Measurements from ENCODE around the gene DRG2. TPM values are rescaled to one million over a fixed set of nuclear protein-coding genes. Genes with fewer than 3 reads are reported as not detected.
A peak's percentile ranks its signal among the peaks of the same experiment; 100 is the strongest.

The DRG2 gene
- total RNA-seq, 4 donors from 2014 or later, result 34.7 to 52.3 (median 37.4) TPM

DNA sequence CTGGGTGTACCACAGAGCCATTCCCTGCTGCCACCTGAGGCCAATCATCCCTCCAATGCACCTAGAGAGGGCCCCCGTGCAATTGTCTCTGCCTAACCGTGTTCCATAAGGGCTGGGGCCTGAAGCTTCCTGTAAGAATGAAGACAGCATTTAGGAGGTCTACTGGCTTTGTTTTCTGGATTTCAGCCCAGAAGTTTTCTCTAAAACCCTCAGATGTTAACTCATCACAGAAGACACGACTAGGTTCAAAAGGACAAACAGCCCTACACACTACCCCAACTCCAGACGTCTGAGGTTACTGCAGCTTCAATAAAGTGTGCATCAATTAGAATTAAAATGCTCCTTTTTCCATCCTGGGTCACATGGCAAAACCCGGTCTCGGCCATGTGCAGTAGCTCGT is 10.8 kb upstream of the DRG2 start:
- H3K4me3 ChIP-seq, result no peak overlapping the region
- no peaks in the 10 kb centered on the region for H3K36me3 ChIP-seq
- intact Hi-C loops (cut with DNase I; ENCODE audit: low total_unique reads), result no loop called here
- DNase-seq (no peak), ATAC-seq (no peak)
- H3K27ac ChIP-seq, result no peak overlapping the region
- H3K9me3 ChIP-seq, result no peaks in the 10 kb centered on the region
- TF ChIP-seq POLR2A (IDR thresholded peaks at IDR 0.05), result no peak
- TF ChIP-seq, protein P1, sequence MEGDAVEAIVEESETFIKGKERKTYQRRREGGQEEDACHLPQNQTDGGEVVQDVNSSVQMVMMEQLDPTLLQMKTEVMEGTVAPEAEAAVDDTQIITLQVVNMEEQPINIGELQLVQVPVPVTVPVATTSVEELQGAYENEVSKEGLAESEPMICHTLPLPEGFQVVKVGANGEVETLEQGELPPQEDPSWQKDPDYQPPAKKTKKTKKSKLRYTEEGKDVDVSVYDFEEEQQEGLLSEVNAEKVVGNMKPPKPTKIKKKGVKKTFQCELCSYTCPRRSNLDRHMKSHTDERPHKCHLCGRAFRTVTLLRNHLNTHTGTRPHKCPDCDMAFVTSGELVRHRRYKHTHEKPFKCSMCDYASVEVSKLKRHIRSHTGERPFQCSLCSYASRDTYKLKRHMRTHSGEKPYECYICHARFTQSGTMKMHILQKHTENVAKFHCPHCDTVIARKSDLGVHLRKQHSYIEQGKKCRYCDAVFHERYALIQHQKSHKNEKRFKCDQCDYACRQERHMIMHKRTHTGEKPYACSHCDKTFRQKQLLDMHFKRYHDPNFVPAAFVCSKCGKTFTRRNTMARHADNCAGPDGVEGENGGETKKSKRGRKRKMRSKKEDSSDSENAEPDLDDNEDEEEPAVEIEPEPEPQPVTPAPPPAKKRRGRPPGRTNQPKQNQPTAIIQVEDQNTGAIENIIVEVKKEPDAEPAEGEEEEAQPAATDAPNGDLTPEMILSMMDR (IDR thresholded peaks at IDR 0.05 in 4 of 5, conservative IDR thresholded peaks at IDR 0.05 in 1 of 5), result no peak
- in situ Hi-C loops (cut with MboI; ENCODE audit: low sequenced_read_pairs in 4 of 4), result no loop called here
- H3K27me3 ChIP-seq, result no peaks in the 10 kb centered on the region
- no peaks in the 10 kb centered on the region for H3K4me1 ChIP-seq

DNA sequence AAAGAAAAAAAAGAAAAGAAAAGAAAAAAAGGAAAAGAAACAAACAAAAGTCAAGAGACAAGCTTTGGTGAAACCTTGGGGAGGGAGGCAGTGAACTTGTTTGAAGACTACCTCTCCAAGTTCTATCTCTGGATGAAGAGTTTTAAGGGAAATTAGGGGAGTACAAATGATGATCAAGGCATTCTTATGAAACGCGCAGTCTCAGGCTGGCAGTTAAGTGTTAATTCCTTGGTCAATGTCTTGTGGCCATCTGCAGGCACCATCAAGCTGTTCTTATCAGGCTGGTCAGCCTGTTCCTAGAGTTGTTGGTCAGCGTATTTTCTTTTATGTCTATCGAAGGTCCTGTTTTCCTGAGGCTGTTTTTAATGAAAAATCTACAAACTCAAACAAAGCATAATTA is 8.2 kb upstream of the DRG2 start:
- TF ChIP-seq, protein P1 (IDR thresholded peaks at IDR 0.05 in 4 of 5, conservative IDR thresholded peaks at IDR 0.05 in 1 of 5), result no peak
- TF ChIP-seq POLR2A (IDR thresholded peaks at IDR 0.05), result no peak
- no peaks in the 10 kb centered on the region for H3K36me3 ChIP-seq
- H3K4me3 ChIP-seq, result no peak overlapping the region
- H3K27me3 ChIP-seq, result no peaks in the 10 kb centered on the region
- H3K4me1 ChIP-seq, result no peaks in the 10 kb centered on the region
- H3K9me3 ChIP-seq, result no peaks in the 10 kb centered on the region
- H3K27ac ChIP-seq, result no peak overlapping the region
- no peak for DNase-seq
- in situ Hi-C loops (cut with MboI; ENCODE audit: low sequenced_read_pairs in 4 of 4) (no loop called here), intact Hi-C loops (cut with DNase I; ENCODE audit: low total_unique reads) (no loop called here)
- no peak for ATAC-seq

DNA sequence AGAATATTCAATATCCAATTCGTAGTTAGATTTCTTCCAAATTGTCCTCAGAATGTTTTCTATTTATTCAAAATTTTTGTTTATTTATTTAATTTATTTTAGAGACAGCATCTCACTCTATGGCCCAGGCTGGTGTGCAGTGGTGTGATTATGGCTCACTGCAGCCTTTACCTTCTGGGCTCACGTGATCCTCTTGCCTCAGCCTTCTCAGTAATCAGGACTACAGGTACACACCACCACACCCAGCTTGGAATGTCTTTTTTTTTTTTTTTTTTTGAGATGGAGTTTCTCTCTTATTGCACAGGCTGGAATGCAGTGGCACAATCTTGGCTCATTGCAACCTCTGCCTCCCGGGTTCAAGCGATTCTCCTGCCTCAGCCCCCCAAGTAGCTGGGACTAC is 3.5 kb upstream of the DRG2 start:
- in situ Hi-C loops (cut with MboI; ENCODE audit: low sequenced_read_pairs in 4 of 4), result no loop called here
- H3K27ac ChIP-seq, result no peak overlapping the region
- H3K36me3 ChIP-seq, result no peaks in the 10 kb centered on the region
- ATAC-seq (no peak), DNase-seq (no peak)
- no peaks in the 10 kb centered on the region for H3K9me3 ChIP-seq
- intact Hi-C loops (cut with DNase I; ENCODE audit: low total_unique reads), result no loop called here
- peaks cover 13 to 15% of the 10 kb centered on the region in 2 donors for H3K4me1 ChIP-seq
- H3K27me3 ChIP-seq, result no peaks in the 10 kb centered on the region
- no peak overlapping the region for H3K4me3 ChIP-seq
- TF ChIP-seq, protein P1 (IDR thresholded peaks at IDR 0.05 in 4 of 5, conservative IDR thresholded peaks at IDR 0.05 in 1 of 5), result no peak
- no peak for TF ChIP-seq POLR2A (IDR thresholded peaks at IDR 0.05)

DNA sequence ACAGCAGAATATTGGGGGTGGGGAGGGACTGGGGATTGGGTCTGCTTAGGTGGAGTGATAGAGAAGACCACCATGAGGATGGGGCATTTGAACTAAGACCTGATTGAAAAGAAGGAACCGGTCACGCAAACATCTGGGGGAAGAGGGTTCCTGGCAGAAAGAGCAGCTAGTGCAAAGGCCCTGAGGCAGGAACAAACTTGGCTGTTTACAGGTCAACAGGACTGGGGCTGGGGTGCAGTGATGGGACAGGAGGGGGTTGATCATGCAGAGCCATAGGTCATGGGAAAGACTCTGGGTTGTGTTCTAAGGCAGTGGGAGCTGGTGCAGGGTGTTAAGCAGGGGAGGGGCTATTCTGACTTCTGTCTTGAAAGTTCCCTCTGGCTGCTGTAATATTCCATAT is 1.9 kb downstream of the DRG2 start:
- DNase-seq, result no peak
- TF ChIP-seq POLR2A (IDR thresholded peaks at IDR 0.05), result no peak
- TF ChIP-seq, protein P1 (IDR thresholded peaks at IDR 0.05 in 4 of 5, conservative IDR thresholded peaks at IDR 0.05 in 1 of 5), result no peak
- intact Hi-C loops (cut with DNase I; ENCODE audit: low total_unique reads) (no loop called here), in situ Hi-C loops (cut with MboI; ENCODE audit: low sequenced_read_pairs in 4 of 4) (no loop called here)
- Histone ChIP-seq H3K9me3 (no peaks in the 10 kb centered on the region), H3K27me3 (no peaks in the 10 kb centered on the region), H3K4me3 (no peak overlapping the region), H3K27ac (peak overlapping the region in 1 of 4 donors; percentile 85), H3K36me3 (peaks cover 0 to 7% of the 10 kb centered on the region in 2 donors), H3K4me1 (peaks cover 15 to 18% of the 10 kb centered on the region in 2 donors)
- ATAC-seq, result no peak

All from gastrocnemius medialis (tissue), 4 donors.